Progenitor cell of endocrine pancreas (in vitro differentiated cells): ENCODE data around the gene ZFAND3. TPM values are rescaled to one million over a fixed set of nuclear protein-coding genes. Genes with fewer than 3 reads are reported as not detected.

Experiments
- DNase-seq: peaks from one replicate; pipeline ENCODE4 v3.0.0; 2021; ENCODE audit warnings: low spot score; ENCODE audit not compliant: unreplicated experiment
- H3K27ac Mint-ChIP-seq: 2 replicates; pipeline ENCODE4 v1.8.0; 2021; ENCODE audit warnings: mild to moderate bottlenecking, moderate library complexity, mixed read lengths
- H3K27me3 Mint-ChIP-seq: 2 replicates; pipeline ENCODE4 v1.8.0; 2021; ENCODE audit warnings: mixed read lengths
- H3K36me3 Mint-ChIP-seq: 2 replicates; pipeline ENCODE4 v1.8.0; 2022; ENCODE audit warnings: mixed read lengths; ENCODE audit not compliant: insufficient read depth
- H3K4me1 Mint-ChIP-seq: 2 replicates; pipeline ENCODE4 v1.8.0; 2021; ENCODE audit warnings: low read depth, mixed read lengths
- H3K4me3 Mint-ChIP-seq: 2 replicates; pipeline ENCODE4 v1.8.0; 2021; ENCODE audit warnings: low read depth, mild to moderate bottlenecking, moderate library complexity, mixed read lengths
- H3K9me3 Mint-ChIP-seq: 2 replicates; pipeline ENCODE4 v1.8.0; 2021; ENCODE audit warnings: low read depth, mixed read lengths
- total RNA-seq: library from RNA; stranded (reverse); gene quantifications from 2 replicates; pipeline ENCODE4 v1.2.1, GENCODE V29; 2021
- TF ChIP-seq, protein P1 (sequence below): fragments of 200-600 bp; sonication (generic); IDR thresholded peaks from one replicate; pipeline ENCODE4 v1.5.0; 2021; ENCODE audit warnings: antibody characterized with exemption, mild to moderate bottlenecking; ENCODE audit not compliant: unreplicated experiment

The ZFAND3 gene
- total RNA-seq, 1 donor from 2014 or later, result 102 TPM

DNA sequence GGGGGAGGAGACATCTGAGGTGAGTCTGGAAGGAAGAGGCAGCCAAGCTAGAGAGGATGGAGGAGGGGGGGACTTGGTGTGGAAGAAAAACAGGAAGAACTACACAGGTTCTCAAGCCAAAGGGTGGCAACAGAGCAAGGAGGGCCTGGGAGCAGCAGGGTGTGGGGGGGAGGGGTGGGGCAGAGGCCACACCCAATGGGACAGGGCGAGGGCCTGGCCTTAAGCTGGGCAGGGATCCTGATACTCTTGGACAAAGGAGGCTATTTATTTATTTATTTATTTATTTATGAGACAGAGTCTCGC lies 359.0 kb downstream of the ZFAND3 start:
- TF ChIP-seq, protein P1, sequence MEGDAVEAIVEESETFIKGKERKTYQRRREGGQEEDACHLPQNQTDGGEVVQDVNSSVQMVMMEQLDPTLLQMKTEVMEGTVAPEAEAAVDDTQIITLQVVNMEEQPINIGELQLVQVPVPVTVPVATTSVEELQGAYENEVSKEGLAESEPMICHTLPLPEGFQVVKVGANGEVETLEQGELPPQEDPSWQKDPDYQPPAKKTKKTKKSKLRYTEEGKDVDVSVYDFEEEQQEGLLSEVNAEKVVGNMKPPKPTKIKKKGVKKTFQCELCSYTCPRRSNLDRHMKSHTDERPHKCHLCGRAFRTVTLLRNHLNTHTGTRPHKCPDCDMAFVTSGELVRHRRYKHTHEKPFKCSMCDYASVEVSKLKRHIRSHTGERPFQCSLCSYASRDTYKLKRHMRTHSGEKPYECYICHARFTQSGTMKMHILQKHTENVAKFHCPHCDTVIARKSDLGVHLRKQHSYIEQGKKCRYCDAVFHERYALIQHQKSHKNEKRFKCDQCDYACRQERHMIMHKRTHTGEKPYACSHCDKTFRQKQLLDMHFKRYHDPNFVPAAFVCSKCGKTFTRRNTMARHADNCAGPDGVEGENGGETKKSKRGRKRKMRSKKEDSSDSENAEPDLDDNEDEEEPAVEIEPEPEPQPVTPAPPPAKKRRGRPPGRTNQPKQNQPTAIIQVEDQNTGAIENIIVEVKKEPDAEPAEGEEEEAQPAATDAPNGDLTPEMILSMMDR, result no peak
- Mint-ChIP-seq H3K9me3 (no peaks in the 10 kb centered on the region), H3K4me1 (peaks cover 23% of the 10 kb centered on the region), H3K4me3 (no peak overlapping the region), H3K27me3 (peaks cover 4% of the 10 kb centered on the region), H3K27ac (no peak overlapping the region), H3K36me3 (peaks cover 5% of the 10 kb centered on the region)
- DNase-seq, result no peak

GRCh38 chr6:38179300-38179699 lies 359.8 kb downstream of the ZFAND3 start:
- DNase-seq, result no peak
- no peak overlapping the region for H3K4me3 Mint-ChIP-seq
- H3K9me3 Mint-ChIP-seq, result no peaks in the 10 kb centered on the region
- H3K27ac Mint-ChIP-seq, result no peak overlapping the region
- peaks cover 2% of the 10 kb centered on the region for H3K36me3 Mint-ChIP-seq
- peaks cover 4% of the 10 kb centered on the region for H3K27me3 Mint-ChIP-seq
- peaks cover 23% of the 10 kb centered on the region for H3K4me1 Mint-ChIP-seq
- TF ChIP-seq, protein P1, result no peak

GRCh38 chr6:38179794-38180430 lies 360.4 kb downstream of the ZFAND3 start:
- Mint-ChIP-seq H3K4me3 (no peak overlapping the region), H3K27me3 (peaks cover 4% of the 10 kb centered on the region), H3K9me3 (no peaks in the 10 kb centered on the region), H3K36me3 (peaks cover 2% of the 10 kb centered on the region), H3K27ac (no peak overlapping the region), H3K4me1 (peaks cover 23% of the 10 kb centered on the region)
- TF ChIP-seq, protein P1, result no peak
- no peak for DNase-seq

DNA sequence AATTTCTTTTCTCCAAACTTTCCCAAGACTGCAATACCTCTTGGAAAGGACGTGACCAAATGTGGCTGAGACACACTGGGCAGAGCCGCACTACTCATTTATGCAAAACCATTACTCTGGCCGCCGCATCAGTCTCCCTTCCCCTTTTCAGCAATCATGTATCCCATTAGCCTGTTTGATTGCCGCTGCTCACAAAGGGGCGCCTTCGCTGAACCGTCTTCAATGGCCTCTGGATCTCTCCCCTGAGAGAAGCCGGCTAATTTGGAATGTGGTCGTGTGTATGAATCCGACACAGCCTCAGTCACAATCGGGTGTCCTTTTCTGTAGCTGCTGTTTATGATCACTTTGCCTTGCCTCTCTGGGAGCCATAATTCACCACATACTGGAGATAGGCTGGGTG lies 361.1 kb downstream of the ZFAND3 start:
- Mint-ChIP-seq H3K27me3 (peaks cover 5% of the 10 kb centered on the region), H3K27ac (no peak overlapping the region), H3K9me3 (no peaks in the 10 kb centered on the region), H3K36me3 (no peaks in the 10 kb centered on the region), H3K4me1 (peaks cover 23% of the 10 kb centered on the region), H3K4me3 (no peak overlapping the region)
- DNase-seq, result no peak
- TF ChIP-seq, protein P1, result no peak

DNA sequence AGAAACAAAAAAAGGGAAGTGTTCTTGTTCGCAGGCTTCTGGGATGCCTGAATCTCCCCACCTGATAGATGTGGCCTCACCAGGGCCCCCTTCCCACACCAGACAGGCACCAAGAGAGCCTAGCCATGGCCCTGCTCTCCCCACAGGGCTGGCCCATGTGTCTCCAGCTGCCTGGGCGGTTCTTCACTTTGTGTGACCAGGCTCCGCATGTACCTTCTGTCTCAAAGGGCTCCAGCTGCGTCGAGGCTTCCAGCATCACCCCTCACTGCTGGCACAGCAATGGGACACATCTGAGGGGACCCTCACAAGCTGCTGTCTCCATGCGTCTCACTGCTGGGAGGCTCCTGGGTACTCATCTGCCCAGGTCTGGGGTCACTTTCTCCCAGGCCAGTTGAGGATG lies 362.9 kb downstream of the ZFAND3 start:
- Mint-ChIP-seq H3K27ac (no peak overlapping the region), H3K4me1 (peaks cover 13% of the 10 kb centered on the region), H3K4me3 (no peak overlapping the region), H3K36me3 (no peaks in the 10 kb centered on the region), H3K9me3 (no peaks in the 10 kb centered on the region), H3K27me3 (peaks cover 13% of the 10 kb centered on the region)
- TF ChIP-seq, protein P1, result no peak
- DNase-seq, result no peak
